Skeletal muscle satellite cell (primary cell): ENCODE results near the gene UQCR10.

Source experiments
- H3K27me3 ChIP-seq: 2 replicates; pipeline ENCODE4 v1.7.0; 2013; ENCODE audit warnings: low read length; ENCODE audit not compliant: control insufficient read depth, insufficient read depth
- H3K36me3 ChIP-seq: 2 replicates; pipeline ENCODE4 v1.7.0; 2013; ENCODE audit warnings: mild to moderate bottlenecking, control low read depth, low read length; ENCODE audit not compliant: insufficient read depth
- H3K4me1 ChIP-seq: 2 replicates; pipeline ENCODE4 v1.7.0; 2013; ENCODE audit warnings: low read length; ENCODE audit not compliant: control insufficient read depth, insufficient read depth
- H3K4me2 ChIP-seq: 2 replicates; pipeline ENCODE4 v1.7.0; 2013; ENCODE audit warnings: mild to moderate bottlenecking, low read length
- H3K4me3 ChIP-seq: 2 replicates; pipeline ENCODE4 v1.7.0; 2013; ENCODE audit warnings: low read length
- H3K9ac ChIP-seq: 2 replicates; pipeline ENCODE4 v1.7.0; 2013; ENCODE audit warnings: mild to moderate bottlenecking, low read depth, low read length, moderate library complexity
- H3K9me3 ChIP-seq: replicated peaks from 2 replicates; pipeline ENCODE4 v1.7.0; 2013; ENCODE audit warnings: mild to moderate bottlenecking, control low read depth, low read length

UQCR10 gene

DNA sequence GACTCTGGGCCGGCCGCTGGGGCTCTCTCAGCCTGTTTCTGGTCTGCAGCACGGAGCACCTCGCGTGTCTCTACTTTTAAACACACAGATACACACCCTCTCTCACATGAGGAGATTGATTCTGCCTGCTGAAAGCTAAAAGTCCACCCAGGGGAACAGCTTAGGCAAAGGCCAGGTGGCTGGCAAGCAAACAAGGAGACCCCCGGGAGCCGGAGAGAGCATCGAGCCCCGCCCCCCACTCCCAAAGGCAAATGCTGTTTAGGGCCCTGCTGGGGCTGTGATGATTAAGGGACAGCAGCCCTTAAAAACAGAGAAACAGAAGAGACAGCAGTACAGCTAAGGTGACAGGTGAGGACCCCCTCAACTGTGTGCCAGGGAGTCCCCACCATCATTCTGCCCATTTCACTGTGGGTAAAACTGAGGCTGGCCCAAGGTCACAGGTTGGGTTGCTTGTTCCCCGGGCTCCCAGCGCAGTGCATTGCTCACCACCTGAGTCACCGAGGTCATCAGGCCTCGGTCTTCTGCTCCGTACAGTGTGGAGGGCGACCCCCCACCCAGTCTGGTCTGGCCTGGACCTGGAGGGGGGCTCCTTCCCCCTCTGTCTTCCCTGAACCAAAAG is 40.5 kb upstream of the UQCR10 start:
- H3K9ac ChIP-seq, result no peak overlapping the region
- H3K4me1 ChIP-seq, result no peaks in the 10 kb centered on the region
- peaks cover 36% of the 10 kb centered on the region for H3K27me3 ChIP-seq
- no peak overlapping the region for H3K4me2 ChIP-seq
- H3K4me3 ChIP-seq, result no peak overlapping the region
- no peaks in the 10 kb centered on the region for H3K36me3 ChIP-seq
- H3K9me3 ChIP-seq, result no peaks in the 10 kb centered on the region

DNA sequence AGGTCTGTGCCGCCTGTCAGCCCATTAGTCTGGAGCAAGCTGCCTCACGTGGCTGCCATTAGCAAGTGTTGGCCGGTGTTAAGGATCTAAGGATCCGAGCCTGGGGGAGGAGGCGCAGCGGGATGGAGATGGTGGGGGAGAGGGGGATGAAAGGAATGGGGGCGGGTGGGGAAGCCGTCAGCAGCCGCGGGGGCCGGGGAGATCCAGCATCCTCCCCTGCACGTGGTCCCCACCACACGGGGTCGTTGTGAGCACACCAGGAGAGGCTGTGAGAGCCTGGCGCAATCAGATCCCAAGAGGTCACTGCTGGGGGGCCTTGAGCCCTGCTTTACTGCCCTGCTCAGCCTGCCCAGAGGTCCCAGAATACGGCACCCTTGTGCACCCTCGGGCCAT is 40.0 kb upstream of the UQCR10 start:
- no peak overlapping the region for H3K4me3 ChIP-seq
- H3K4me2 ChIP-seq, result no peak overlapping the region
- H3K4me1 ChIP-seq, result no peaks in the 10 kb centered on the region
- H3K9ac ChIP-seq, result no peak overlapping the region
- no peaks in the 10 kb centered on the region for H3K9me3 ChIP-seq
- H3K27me3 ChIP-seq, result peaks cover 31% of the 10 kb centered on the region
- H3K36me3 ChIP-seq, result no peaks in the 10 kb centered on the region

DNA sequence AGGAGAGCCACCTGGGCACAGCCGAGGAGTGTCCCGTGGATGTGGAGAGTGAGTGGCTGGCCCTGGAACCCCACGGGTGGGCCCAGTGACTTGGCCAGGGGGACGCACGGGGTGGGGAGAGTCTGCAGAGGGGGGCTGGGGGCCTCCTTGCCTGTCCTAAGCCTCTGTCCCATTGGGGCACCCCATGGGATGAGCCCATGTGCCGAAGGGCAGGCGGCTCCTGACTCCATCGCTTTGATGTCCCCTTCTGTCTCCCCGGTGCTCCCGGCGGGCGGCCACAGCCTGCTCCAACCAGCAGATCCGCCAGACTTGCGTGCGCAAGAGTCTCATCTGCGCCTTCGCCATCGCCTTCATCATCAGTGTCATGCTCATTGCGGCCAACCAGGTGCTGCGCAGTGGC is 38.0 kb upstream of the UQCR10 start:
- Histone ChIP-seq H3K4me1 (no peaks in the 10 kb centered on the region), H3K9ac (no peak overlapping the region), H3K9me3 (no peaks in the 10 kb centered on the region), H3K4me3 (no peak overlapping the region), H3K4me2 (no peak overlapping the region), H3K27me3 (peaks cover 13% of the 10 kb centered on the region), H3K36me3 (no peaks in the 10 kb centered on the region)

DNA sequence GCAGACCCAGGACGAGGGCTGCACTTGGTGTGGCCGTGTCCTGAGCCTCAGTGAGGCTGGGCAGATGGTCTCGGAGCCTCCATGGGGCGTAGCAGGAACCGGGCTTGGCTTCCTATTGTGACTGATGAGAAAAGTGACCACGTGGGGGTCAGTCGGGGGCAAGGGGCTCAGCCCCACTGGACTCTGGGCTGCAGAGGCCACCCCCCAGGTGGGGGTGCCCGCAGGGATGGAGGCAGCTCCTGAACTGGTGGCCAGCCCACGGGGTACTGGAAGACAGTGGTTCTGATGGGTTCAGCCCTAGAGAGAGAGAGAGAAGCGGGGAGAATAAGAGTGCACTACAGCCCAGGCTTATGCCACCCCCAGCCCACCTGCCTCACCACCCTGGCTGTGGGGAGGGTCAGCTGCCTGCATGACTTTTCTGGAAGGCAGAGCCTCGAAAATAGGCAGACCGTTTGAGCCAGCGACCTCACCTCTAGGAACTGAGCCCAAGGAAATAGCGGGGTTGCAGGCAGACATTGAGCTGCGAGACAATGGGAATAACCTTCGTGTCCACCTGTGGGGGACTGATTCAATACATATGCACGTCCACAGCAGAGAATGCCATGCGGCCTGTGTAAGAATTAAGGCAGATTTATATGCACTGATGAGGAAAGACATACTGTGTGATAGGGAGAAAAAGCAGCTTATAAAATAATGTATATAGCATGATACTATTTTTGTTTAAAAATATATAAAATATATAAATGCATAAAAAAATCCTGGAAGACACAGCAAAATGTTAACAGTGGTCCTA is 35.9 kb upstream of the UQCR10 start:
- H3K36me3 ChIP-seq, result peaks cover 5% of the 10 kb centered on the region

DNA sequence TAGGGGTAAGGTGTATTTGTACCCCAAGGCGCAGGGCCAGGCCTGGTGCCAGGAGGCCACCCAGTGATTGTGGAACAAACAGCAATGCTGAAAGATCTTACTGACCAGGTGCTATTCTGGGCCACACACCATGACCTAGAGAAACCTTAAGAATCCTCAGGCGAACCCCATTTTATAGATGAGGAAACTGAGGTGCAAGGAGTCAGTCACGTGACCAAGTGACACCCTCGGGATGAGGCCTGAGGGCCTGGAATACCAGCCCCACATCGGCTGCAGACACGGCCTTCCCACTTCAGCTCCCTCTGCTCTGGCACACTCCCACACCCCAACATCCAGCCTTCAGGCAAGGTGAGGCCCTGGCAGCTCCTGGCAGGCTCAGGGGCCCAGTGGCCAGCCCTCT is 34.3 kb upstream of the UQCR10 start:
- H3K27me3 ChIP-seq, result no peaks in the 10 kb centered on the region

More for the DNA sequence above, 35.9 kb upstream of the UQCR10 start:
- Histone ChIP-seq H3K4me1 (no peaks in the 10 kb centered on the region), H3K4me3 (no peak overlapping the region), H3K4me2 (no peak overlapping the region), H3K27me3 (no peaks in the 10 kb centered on the region), H3K9me3 (no peaks in the 10 kb centered on the region), H3K9ac (no peak overlapping the region)

DNA sequence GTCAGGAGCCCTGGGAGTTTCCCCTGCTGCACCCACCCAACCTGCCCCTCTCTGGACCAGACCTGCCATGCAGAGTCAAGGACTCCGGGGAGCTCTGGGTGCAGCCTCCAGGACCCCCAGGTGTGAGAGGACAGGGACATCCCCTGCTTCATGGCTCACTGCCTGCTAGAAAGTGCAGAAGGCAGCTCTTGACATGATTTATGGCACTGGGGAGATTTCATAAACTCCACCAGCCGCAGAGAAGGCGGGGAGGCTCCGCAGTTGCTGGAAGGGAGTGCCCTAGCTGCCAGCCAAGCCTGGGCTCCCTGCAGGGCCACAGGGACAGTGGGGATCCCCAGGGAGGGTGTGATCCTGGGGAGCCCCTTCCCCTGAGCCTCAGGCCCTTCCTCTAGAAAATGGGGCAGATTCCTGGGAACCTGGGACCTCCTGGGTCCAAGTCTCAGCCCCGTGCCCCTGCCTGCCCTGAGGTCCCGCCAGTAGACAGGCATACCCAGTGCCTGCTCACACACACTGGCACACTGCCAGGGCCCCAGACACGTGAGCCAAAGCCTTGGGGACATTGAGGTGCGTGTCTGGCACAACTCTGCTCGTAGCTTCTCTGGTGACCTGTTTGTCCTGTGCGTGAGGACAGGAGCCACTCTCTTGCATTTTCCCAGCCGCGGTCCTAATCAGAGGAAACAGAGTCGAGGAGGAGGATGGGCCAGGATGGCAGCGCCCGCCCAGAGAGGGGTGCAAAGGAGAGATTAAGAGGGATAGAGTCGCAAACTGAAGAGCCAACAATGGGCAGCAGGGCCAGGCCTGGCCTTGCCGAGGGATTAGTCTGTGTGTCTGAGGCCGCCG is 33.6 kb upstream of the UQCR10 start:
- no peaks in the 10 kb centered on the region for H3K9me3 ChIP-seq
- no peaks in the 10 kb centered on the region for H3K27me3 ChIP-seq
- no peak overlapping the region for H3K4me3 ChIP-seq
- no peak overlapping the region for H3K9ac ChIP-seq
- no peaks in the 10 kb centered on the region for H3K4me1 ChIP-seq
- peaks cover 8% of the 10 kb centered on the region for H3K36me3 ChIP-seq
- H3K4me2 ChIP-seq, result no peak overlapping the region

More for the DNA sequence above, 34.3 kb upstream of the UQCR10 start:
- Histone ChIP-seq H3K36me3 (peaks cover 5% of the 10 kb centered on the region), H3K4me2 (no peak overlapping the region), H3K9me3 (no peaks in the 10 kb centered on the region), H3K9ac (no peak overlapping the region), H3K4me3 (no peak overlapping the region), H3K4me1 (no peaks in the 10 kb centered on the region)

DNA sequence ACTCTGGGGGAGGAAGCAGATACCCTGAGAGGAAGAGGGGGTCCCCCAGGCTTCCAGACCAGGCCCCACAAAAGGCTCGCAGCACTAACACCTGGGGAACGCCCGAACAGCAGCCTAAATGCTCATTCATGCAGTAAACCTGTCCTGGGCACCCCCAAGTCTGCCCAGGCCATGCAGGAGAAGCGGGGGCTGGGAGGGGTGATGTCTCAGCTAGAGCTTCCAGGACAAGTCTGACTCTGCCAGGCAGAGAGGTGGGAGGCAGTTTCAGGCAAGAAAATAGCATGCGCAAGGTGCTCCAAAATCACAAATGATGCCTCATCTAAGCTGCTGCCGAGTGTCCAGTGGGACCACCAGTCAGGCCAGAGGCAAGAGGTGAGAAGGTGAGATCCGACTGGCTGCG is 32.8 kb upstream of the UQCR10 start:
- H3K27me3 ChIP-seq, result no peaks in the 10 kb centered on the region
- H3K9ac ChIP-seq, result no peak overlapping the region
- H3K36me3 ChIP-seq, result peaks cover 8% of the 10 kb centered on the region
- no peaks in the 10 kb centered on the region for H3K9me3 ChIP-seq
- no peak overlapping the region for H3K4me2 ChIP-seq
- no peaks in the 10 kb centered on the region for H3K4me1 ChIP-seq
- no peak overlapping the region for H3K4me3 ChIP-seq

DNA sequence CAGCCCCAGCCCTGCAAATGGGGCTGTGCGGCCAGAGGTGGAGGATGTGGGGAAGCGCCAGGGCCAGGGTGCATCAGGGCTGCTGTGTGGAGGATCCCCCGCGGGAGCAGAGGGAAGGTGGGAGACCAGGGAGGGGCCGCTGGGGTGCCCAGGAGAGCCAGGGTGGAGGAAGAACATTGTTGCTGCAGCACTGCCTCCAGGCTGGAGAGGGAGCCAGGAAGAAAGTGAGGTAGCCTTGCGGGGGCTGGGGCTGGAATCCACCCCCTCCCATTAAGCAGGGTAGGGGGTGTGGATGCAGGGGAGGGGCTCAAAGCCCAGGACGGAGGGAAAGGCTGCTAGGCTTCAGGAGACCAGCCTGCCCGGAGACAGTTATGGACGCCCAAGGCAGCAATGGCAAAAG is 32.3 kb upstream of the UQCR10 start:
- Histone ChIP-seq H3K4me2 (no peak overlapping the region), H3K9ac (no peak overlapping the region), H3K27me3 (no peaks in the 10 kb centered on the region), H3K4me1 (no peaks in the 10 kb centered on the region), H3K36me3 (peaks cover 8% of the 10 kb centered on the region), H3K9me3 (no peaks in the 10 kb centered on the region), H3K4me3 (no peak overlapping the region)

DNA sequence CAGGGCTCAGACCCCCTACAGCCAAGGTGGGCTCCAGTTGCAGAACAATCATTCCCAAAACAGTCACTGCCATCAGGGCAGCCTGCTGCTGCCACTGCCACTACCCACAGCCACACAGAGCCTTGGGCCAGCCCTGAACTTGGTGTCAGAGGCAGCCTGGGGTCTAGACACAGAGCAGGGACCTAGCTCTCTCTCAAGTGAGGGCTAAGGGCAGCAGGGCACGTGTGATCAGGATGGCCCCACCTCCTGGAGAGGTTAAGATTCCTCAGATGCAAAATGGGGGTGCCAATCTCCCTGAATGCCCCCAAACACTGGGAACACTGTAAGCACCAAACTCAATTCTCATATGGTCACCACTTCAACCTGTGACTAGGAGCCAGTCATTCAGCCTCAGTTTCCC is 31.8 kb upstream of the UQCR10 start:
- no peaks in the 10 kb centered on the region for H3K27me3 ChIP-seq
- H3K9me3 ChIP-seq, result no peaks in the 10 kb centered on the region
- H3K36me3 ChIP-seq, result peaks cover 8% of the 10 kb centered on the region
- H3K4me3 ChIP-seq, result no peak overlapping the region
- H3K4me1 ChIP-seq, result no peaks in the 10 kb centered on the region
- no peak overlapping the region for H3K4me2 ChIP-seq
- H3K9ac ChIP-seq, result no peak overlapping the region

DNA sequence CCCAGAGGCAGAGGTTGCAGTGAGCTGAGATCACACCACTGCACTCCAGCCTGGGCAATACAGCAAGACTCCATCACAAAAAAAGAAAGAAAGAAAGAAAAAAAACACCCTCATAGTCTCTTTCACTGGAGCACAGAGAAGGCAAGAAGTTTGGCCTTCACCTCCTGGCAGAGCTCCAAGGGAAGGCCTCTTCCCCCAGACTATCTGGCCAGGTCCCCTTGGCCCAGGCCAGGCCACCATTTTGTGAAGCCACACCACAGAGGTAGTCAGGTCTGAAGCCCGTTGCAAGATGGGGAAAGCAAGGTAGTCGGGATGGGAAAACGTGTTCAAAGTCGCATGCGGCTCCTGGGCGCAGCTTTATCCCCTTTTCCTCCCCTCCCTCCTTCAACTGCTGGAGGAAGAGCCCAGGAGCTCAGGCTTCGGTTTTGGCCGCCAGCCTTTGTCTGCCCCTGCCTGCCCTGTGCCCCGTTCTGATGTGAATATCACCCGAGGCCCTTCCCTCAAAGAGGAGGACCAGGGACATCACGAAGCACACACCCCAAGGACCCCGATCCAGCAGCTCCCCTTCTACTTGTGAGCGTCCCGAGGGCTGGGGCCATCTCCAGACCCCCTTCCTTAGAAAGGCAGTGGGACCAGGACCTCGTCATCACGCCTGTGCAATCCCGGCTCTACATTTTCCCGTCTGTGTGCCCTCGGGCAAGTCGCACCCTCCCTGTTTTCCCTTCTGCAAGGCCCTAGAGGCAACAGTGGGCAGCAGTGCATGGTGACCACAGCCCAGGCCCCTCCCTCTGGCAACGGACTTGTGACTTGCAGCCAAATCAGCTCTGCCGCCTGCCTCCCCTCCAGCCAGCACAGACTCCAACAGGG is 29.7 kb upstream of the UQCR10 start:
- Histone ChIP-seq H3K4me1 (no peaks in the 10 kb centered on the region), H3K9ac (no peak overlapping the region), H3K27me3 (no peaks in the 10 kb centered on the region), H3K36me3 (peaks cover 18% of the 10 kb centered on the region), H3K4me3 (no peak overlapping the region), H3K4me2 (no peak overlapping the region), H3K9me3 (no peaks in the 10 kb centered on the region)
